GM12878 (cell line): ENCODE data around the gene ANKRD45. TPM values are rescaled to one million over a fixed set of nuclear protein-coding genes. Genes with fewer than 3 reads are reported as not detected.
"Not testable (repeated sequence)": the region's sequence is repeated elsewhere in the genome, so short reads cannot be mapped to it uniquely, and the experiment has no call there.

Experiments
- ATAC-seq: fragments of 200-7000 bp; cut with Tn5 transposase; 3 replicates; pipeline ENCODE4 v1.9.1; 2020; ENCODE audit warnings: mild to moderate bottlenecking, moderate library complexity
- BruUV-seq: library from RNA; stranded (reverse); fragments of 400-500 nt; replicated peaks from 2 replicates; lab custom pipeline; 2021; lab: Mats Ljungman, UMichigan
- CTCF ChIA-PET: fragments of 300-600 bp; sonication (Branson Sonifier 250); formaldehyde crosslinking; extraction: SDS; loops from one replicate; lab custom pipeline; 2021; ENCODE audit warnings: inconsistent platforms; lab: Yijun Ruan, JAX
- POLR2A ChIA-PET: fragments of 350-600 bp; formaldehyde crosslinking; extraction: SDS; loops from one replicate; lab custom pipeline; 2021; ENCODE audit warnings: inconsistent platforms; lab: Charles Lee
- RAD21 ChIA-PET: fragments of 300-600 bp; sonication (Branson Sonifier 250); formaldehyde crosslinking; loops from one replicate; lab custom pipeline; 2023; ENCODE audit warnings: antibody characterized with exemption; ENCODE audit not compliant: unreplicated experiment; lab: Charles Lee
- SMC1A ChIA-PET: fragments of 300-600 bp; sonication (Branson Sonifier 250); formaldehyde crosslinking; loops from one replicate; lab custom pipeline; 2023; ENCODE audit not compliant: unreplicated experiment, uncharacterized antibody; lab: Charles Lee
- DNase-seq: peaks from one replicate; pipeline ENCODE4 v3.0.0-alpha.2; 2011; ENCODE audit warnings: low read depth, low spot score
- FAIRE-seq: peaks from 3 replicates; lab custom pipeline; 2011; peaks lifted over from hg19 to GRCh38; lab: Jason Lieb, UNC
- H2AFZ ChIP-seq: 2 replicates; pipeline ENCODE4 v1.6.0; 2011; ENCODE audit warnings: low read depth, low read length, control low read depth; ENCODE audit not compliant: control insufficient read depth
- H3K27ac ChIP-seq: 2 replicates; pipeline ENCODE4 v1.5.1; 2011; ENCODE audit warnings: control low read depth; ENCODE audit not compliant: control insufficient read depth, insufficient read depth
- H3K27me3 ChIP-seq, 2 experiments: replicated peaks in 1 of 2; 2 replicates each; pipeline versions ENCODE4 v1.6.0 to v1.6.1; 2011; ENCODE audit warnings: low read length in 1 of 2; ENCODE audit not compliant: control insufficient read depth in 2 of 2, insufficient read depth in 2 of 2
- H3K36me3 ChIP-seq, 2 experiments: 2 replicates each; pipeline ENCODE4 v1.5.1; 2011; ENCODE audit warnings: low read length in 1 of 2; ENCODE audit not compliant: control insufficient read depth in 2 of 2, insufficient read depth in 2 of 2
- H3K4me1 ChIP-seq: 2 replicates; pipeline ENCODE4 v1.6.1; 2011; ENCODE audit warnings: mild to moderate bottlenecking, low read length, moderate library complexity, mixed read lengths; ENCODE audit not compliant: control insufficient read depth, insufficient read depth
- H3K4me2 ChIP-seq: 2 replicates; pipeline ENCODE4 v1.6.0; 2011; ENCODE audit warnings: control low read depth; ENCODE audit not compliant: control insufficient read depth, insufficient read depth
- H3K4me3 ChIP-seq: fragments of 200-600 bp; sonication (generic); 2 replicates; pipeline ENCODE4 v1.5.1; 2016
- H3K79me2 ChIP-seq: 2 replicates; pipeline ENCODE4 v1.6.0; 2011; ENCODE audit warnings: low read length; ENCODE audit not compliant: control insufficient read depth, insufficient read depth
- H3K9ac ChIP-seq: 2 replicates; pipeline ENCODE4 v1.8.0; 2011; ENCODE audit warnings: low read length, control low read depth, mixed read lengths; ENCODE audit not compliant: control insufficient read depth, insufficient read depth
- H3K9me3 ChIP-seq: replicated peaks from 3 replicates; pipeline ENCODE4 v1.5.1; 2011; ENCODE audit warnings: mild to moderate bottlenecking, low read length; ENCODE audit not compliant: control insufficient read depth, insufficient read depth
- H4K20me1 ChIP-seq: 2 replicates; pipeline ENCODE4 v1.6.0; 2011; ENCODE audit not compliant: control insufficient read depth, insufficient read depth
- PRDM15 ChIP-seq: fragments of 450-650 bp; formaldehyde crosslinking; IDR thresholded peaks from 2 replicates; pipeline ENCODE4 v1.4.0; 2020; ENCODE audit warnings: mild to moderate bottlenecking, moderate library complexity
- SMAD1 ChIP-seq: fragments of 450-650 bp; IDR thresholded peaks from 2 replicates; pipeline ENCODE4 v1.6.1; 2018; ENCODE audit warnings: mild to moderate bottlenecking, low read depth; ENCODE audit not compliant: partially characterized antibody
- WGBS: methylation state at CpG from one replicate; pipeline ENCODE4 v1.1.6; 2016; ENCODE audit warnings: low lambda C conversion rate; ENCODE audit not compliant: insufficient replicate concordance, insufficient coverage; ENCODE audit errors: missing lambda C conversion rate; 5-methylcytosine and 5-hydroxymethylcytosine counted together
- in situ Hi-C: fragments of 300-500 bp; cut with MboI; formaldehyde crosslinking; loops from 9 replicates; pipeline ENCODE4 v1.14.3; 2018; ENCODE audit warnings: mixed read lengths
- intact Hi-C: fragments of 100-400 bp; cut with micrococcal nuclease; formaldehyde crosslinking; loops from one replicate; pipeline ENCODE4 v1.14.2; 2022; ENCODE audit not compliant: unreplicated experiment
- polyA plus RNA-seq, 11 experiments: library from polyadenylated mRNA; depleted of rRNA in 4 of 11; unstranded in 6 of 11; stranded (reverse) in 5 of 11; fragments of >200 nt; fragmentation: Nextera tagmentation in 4 of 11; fragmentation: Illumina TruSeq in 1 of 11; extraction: Ambion mirVana in 4 of 11; extraction: Trizol in 1 of 11; gene quantifications; 1 replicate in 1 of 11; 2 replicates in 10 of 11; pipeline versions ENCODE4 v1.2.1 to v1.2.3, GENCODE V29; 2011 to 2016; ENCODE audit warnings: inconsistent platforms in 2 of 11, missing spikeins in 2 of 11, low read depth in 1 of 11
- total RNA-seq, 4 experiments: library from RNA; depleted of rRNA in 3 of 4; stranded (reverse); fragments of >200 nt in 3 of 4; fragmentation: Illumina TruSeq in 1 of 4; extraction: Trizol in 1 of 4; gene quantifications; 2 replicates each; pipeline versions ENCODE4 v1.2.1 to v1.2.3, GENCODE V29; 2013 to 2021
- TF ChIP-seq, protein P1 (sequence below): fragments of 450-650 bp; IDR thresholded peaks from 2 replicates; pipeline ENCODE4 v1.6.1; 2017; ENCODE audit warnings: borderline replicate concordance

Gene ANKRD45
- total and polyA plus RNA-seq, 10 of the 15 experiments (the other 5 are each of a cell fraction or from before 2014, with no cell fraction given) = 0.04 to 0.15 (median 0.13) TPM; not detected in 5

GRCh38 chr1:173702736-173703135 is 33.1 kb upstream of the ANKRD45 start (continued):
- TF ChIP-seq PRDM15 (CRISPR knock-in tag) (no peak), SMAD1 (no peak)
- TF ChIP-seq, protein P1, sequence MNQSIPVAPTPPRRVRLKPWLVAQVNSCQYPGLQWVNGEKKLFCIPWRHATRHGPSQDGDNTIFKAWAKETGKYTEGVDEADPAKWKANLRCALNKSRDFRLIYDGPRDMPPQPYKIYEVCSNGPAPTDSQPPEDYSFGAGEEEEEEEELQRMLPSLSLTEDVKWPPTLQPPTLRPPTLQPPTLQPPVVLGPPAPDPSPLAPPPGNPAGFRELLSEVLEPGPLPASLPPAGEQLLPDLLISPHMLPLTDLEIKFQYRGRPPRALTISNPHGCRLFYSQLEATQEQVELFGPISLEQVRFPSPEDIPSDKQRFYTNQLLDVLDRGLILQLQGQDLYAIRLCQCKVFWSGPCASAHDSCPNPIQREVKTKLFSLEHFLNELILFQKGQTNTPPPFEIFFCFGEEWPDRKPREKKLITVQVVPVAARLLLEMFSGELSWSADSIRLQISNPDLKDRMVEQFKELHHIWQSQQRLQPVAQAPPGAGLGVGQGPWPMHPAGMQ = no peak

- H3K36me3 ChIP-seq, H3K9me3 ChIP-seq, H4K20me1 ChIP-seq, H3K9ac ChIP-seq, H3K27me3 ChIP-seq, H3K27ac ChIP-seq, H3K4me3 ChIP-seq, FAIRE-seq, intact Hi-C loops, H3K79me2 ChIP-seq, RAD21 ChIA-PET, H3K4me2 ChIP-seq, in situ Hi-C loops, SMC1A ChIA-PET, POLR2A ChIA-PET, ATAC-seq, H2AFZ ChIP-seq, DNase-seq, BruUV-seq, CTCF ChIA-PET, H3K4me1 ChIP-seq: not testable (repeated sequence)
- WGBS = 88% methylated on average over 6 of the region's 6 CpGs
These were observed 31.6 kb upstream of the ANKRD45 start for GRCh38 chr1:173701299-173701698.
